Smooth muscle cell (in vitro differentiated cells): Measurements from ENCODE around the gene CALHM2. TPM values are rescaled to one million over a fixed set of nuclear protein-coding genes. Genes with fewer than 3 reads are reported as not detected.
A peak's percentile ranks its signal among the peaks of the same experiment; 100 is the strongest.

Experiments
- DNase-seq: peaks from one replicate; lab custom pipeline; 2025; ENCODE audit not compliant: unreplicated experiment; lab: John Stamatoyannopoulos, UW
- H2AFZ ChIP-seq: fragments of 200-600 bp; sonication (generic); 2 replicates; pipeline ENCODE4 v1.6.0; 2016; ENCODE audit warnings: antibody characterized with exemption, low read depth, mild to moderate bottlenecking
- H3F3A ChIP-seq: fragments of 200-600 bp; sonication (generic); 2 replicates; pipeline ENCODE4 v1.6.0; 2017; ENCODE audit warnings: antibody characterized with exemption, low read depth
- H3K27ac ChIP-seq: fragments of 200-600 bp; sonication (generic); 2 replicates; pipeline ENCODE4 v1.5.1; 2016; ENCODE audit warnings: low read depth, mild to moderate bottlenecking
- H3K27me3 ChIP-seq: fragments of 200-600 bp; sonication (generic); 2 replicates; pipeline ENCODE4 v1.6.1; 2016; ENCODE audit warnings: low read depth, mild to moderate bottlenecking
- H3K36me3 ChIP-seq: fragments of 200-600 bp; sonication (generic); 2 replicates; pipeline ENCODE4 v1.5.1; 2016; ENCODE audit warnings: low read depth
- H3K4me1 ChIP-seq: fragments of 200-600 bp; sonication (generic); 2 replicates; pipeline ENCODE4 v1.5.1; 2016; ENCODE audit warnings: low read depth
- H3K4me2 ChIP-seq: fragments of 200-600 bp; sonication (generic); 2 replicates; pipeline ENCODE4 v1.6.0; 2016; ENCODE audit warnings: mild to moderate bottlenecking
- H3K4me3 ChIP-seq: fragments of 200-600 bp; sonication (generic); 2 replicates; pipeline ENCODE4 v1.5.1; 2016; ENCODE audit warnings: mild to moderate bottlenecking
- H3K79me2 ChIP-seq: fragments of 200-600 bp; sonication (generic); 2 replicates; pipeline ENCODE4 v1.6.0; 2016; ENCODE audit warnings: low read depth, mild to moderate bottlenecking
- H3K9ac ChIP-seq: fragments of 200-600 bp; sonication (generic); 2 replicates; pipeline ENCODE4 v1.6.0; 2016; ENCODE audit warnings: low read depth
- H3K9me3 ChIP-seq: fragments of 200-600 bp; sonication (generic); replicated peaks from 2 replicates; pipeline ENCODE4 v1.5.1; 2016; ENCODE audit warnings: low read depth
- H4K20me1 ChIP-seq: fragments of 200-600 bp; sonication (generic); 2 replicates; pipeline ENCODE4 v1.6.0; 2016; ENCODE audit warnings: low read depth
- WGBS: methylation state at CpG from one replicate; pipeline ENCODE4 v1.1.7; 2016; ENCODE audit warnings: low lambda C conversion rate; 5-methylcytosine and 5-hydroxymethylcytosine counted together
- polyA plus RNA-seq: library from polyadenylated mRNA; unstranded; fragments of >200 nt; fragmentation: Nextera tagmentation; extraction: Ambion mirVana; gene quantifications from 2 replicates; pipeline ENCODE4 v1.2.1, GENCODE V29; 2016
- total RNA-seq: library from RNA; depleted of rRNA; stranded (reverse); fragments of >200 nt; gene quantifications from 2 replicates; pipeline ENCODE4 v1.2.3, GENCODE V29; 2014
- TF ChIP-seq, protein P1 (sequence below): fragments of 200-600 bp; sonication (generic); IDR thresholded peaks from 2 replicates; pipeline ENCODE4 v1.5.1; 2017; ENCODE audit warnings: borderline replicate concordance, mild to moderate bottlenecking, antibody characterized with exemption; ENCODE audit not compliant: insufficient read depth, poor library complexity, severe bottlenecking

The CALHM2 gene
- total and polyA plus RNA-seq, 2 experiments from 2014 or later, result 3.1 to 8.6 TPM

GRCh38 chr10:103415581-103415980, 36.6 kb downstream of the CALHM2 start:
- H3K4me2 ChIP-seq, result no peak overlapping the region
- no peaks in the 10 kb centered on the region for H3K4me1 ChIP-seq
- H3K4me3 ChIP-seq, result no peak overlapping the region
- H3K9me3 ChIP-seq, result no peaks in the 10 kb centered on the region
- no peaks in the 10 kb centered on the region for H3K79me2 ChIP-seq
- H3F3A ChIP-seq, result no peaks in the 10 kb centered on the region
- H2AFZ ChIP-seq, result no peak overlapping the region
- H3K9ac ChIP-seq, result no peak overlapping the region
- H3K36me3 ChIP-seq, result peaks cover 29% of the 10 kb centered on the region
- no peak for DNase-seq
- 94% methylated on average over 8 of the region's 8 CpGs for WGBS
- no peaks in the 10 kb centered on the region for H3K27me3 ChIP-seq
- no peaks in the 10 kb centered on the region for H4K20me1 ChIP-seq
- TF ChIP-seq, protein P1, sequence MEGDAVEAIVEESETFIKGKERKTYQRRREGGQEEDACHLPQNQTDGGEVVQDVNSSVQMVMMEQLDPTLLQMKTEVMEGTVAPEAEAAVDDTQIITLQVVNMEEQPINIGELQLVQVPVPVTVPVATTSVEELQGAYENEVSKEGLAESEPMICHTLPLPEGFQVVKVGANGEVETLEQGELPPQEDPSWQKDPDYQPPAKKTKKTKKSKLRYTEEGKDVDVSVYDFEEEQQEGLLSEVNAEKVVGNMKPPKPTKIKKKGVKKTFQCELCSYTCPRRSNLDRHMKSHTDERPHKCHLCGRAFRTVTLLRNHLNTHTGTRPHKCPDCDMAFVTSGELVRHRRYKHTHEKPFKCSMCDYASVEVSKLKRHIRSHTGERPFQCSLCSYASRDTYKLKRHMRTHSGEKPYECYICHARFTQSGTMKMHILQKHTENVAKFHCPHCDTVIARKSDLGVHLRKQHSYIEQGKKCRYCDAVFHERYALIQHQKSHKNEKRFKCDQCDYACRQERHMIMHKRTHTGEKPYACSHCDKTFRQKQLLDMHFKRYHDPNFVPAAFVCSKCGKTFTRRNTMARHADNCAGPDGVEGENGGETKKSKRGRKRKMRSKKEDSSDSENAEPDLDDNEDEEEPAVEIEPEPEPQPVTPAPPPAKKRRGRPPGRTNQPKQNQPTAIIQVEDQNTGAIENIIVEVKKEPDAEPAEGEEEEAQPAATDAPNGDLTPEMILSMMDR, result peak; percentile 1
- no peak overlapping the region for H3K27ac ChIP-seq

GRCh38 chr10:103413564-103413963, 38.6 kb downstream of the CALHM2 start:
- WGBS, result 100% methylated on average over 2 of the region's 2 CpGs
- DNase-seq, result no peak
- H3K36me3 ChIP-seq, result peaks cover 37% of the 10 kb centered on the region

GRCh38 chr10:103397191-103397825, 54.9 kb downstream of the CALHM2 start:
- DNase-seq, result no peak
- Histone ChIP-seq H3K4me1 (peaks cover 14% of the 10 kb centered on the region), H3K9me3 (no peaks in the 10 kb centered on the region), H3F3A (no peaks in the 10 kb centered on the region), H4K20me1 (peaks cover 9% of the 10 kb centered on the region), H3K79me2 (peaks cover 73% of the 10 kb centered on the region), H3K9ac (peak overlapping the region; percentile 79), H3K4me2 (peak overlapping the region; percentile 90), H3K36me3 (peaks cover 8% of the 10 kb centered on the region), H3K27me3 (no peaks in the 10 kb centered on the region), H3K4me3 (peak overlapping the region; percentile 82), H3K27ac (peak overlapping the region; percentile 82), H2AFZ (peak overlapping the region; percentile 78)
- WGBS, result 66% methylated on average over 19 of the region's 19 CpGs
- TF ChIP-seq, protein P1, result no peak

More at GRCh38 chr10:103413564-103413963, 38.6 kb downstream of the CALHM2 start:
- Histone ChIP-seq H4K20me1 (no peaks in the 10 kb centered on the region), H3K4me1 (no peaks in the 10 kb centered on the region), H3K9ac (no peak overlapping the region), H3K9me3 (no peaks in the 10 kb centered on the region), H3K27me3 (no peaks in the 10 kb centered on the region), H3K79me2 (no peaks in the 10 kb centered on the region), H3K4me3 (no peak overlapping the region), H3K4me2 (no peak overlapping the region), H2AFZ (no peak overlapping the region), H3K27ac (no peak overlapping the region), H3F3A (no peaks in the 10 kb centered on the region)
- TF ChIP-seq, protein P1, result no peak

GRCh38 chr10:103396789-103397087, 55.4 kb downstream of the CALHM2 start:
- peaks cover 14% of the 10 kb centered on the region for H3K4me1 ChIP-seq
- peak overlapping the region; percentile 82 for H3K27ac ChIP-seq
- H3K79me2 ChIP-seq, result peaks cover 79% of the 10 kb centered on the region
- peaks cover 13% of the 10 kb centered on the region for H3K36me3 ChIP-seq
- TF ChIP-seq, protein P1, result no peak
- H3F3A ChIP-seq, result no peaks in the 10 kb centered on the region
- WGBS, result under 1% methylated on average over 8 of the region's 8 CpGs
- H4K20me1 ChIP-seq, result peaks cover 11% of the 10 kb centered on the region
- H2AFZ ChIP-seq, result peak overlapping the region; percentile 78
- peak overlapping the region; percentile 82 for H3K4me3 ChIP-seq
- no peaks in the 10 kb centered on the region for H3K9me3 ChIP-seq
- H3K9ac ChIP-seq, result peak overlapping the region; percentile 79
- H3K27me3 ChIP-seq, result no peaks in the 10 kb centered on the region
- no peak for DNase-seq
- H3K4me2 ChIP-seq, result peak overlapping the region; percentile 90
